Measurements from ENCODE around the gene RXFP4.

The RXFP4 gene

GRCh38 chr1:155960081-155960745, 18.8 kb downstream of the RXFP4 start:
- DNase-seq (ENCODE audit: low spot score): no peak

GRCh38 chr1:155961937-155962336, 20.5 kb downstream of the RXFP4 start:
- peak; percentile 97 for DNase-seq (ENCODE audit: low spot score)

GRCh38 chr1:155962599-155963211, 21.3 kb downstream of the RXFP4 start:
- DNase-seq (ENCODE audit: low spot score): no peak

GRCh38 chr1:155964193-155964592, 22.8 kb downstream of the RXFP4 start:
- DNase-seq (ENCODE audit: low spot score): no peak

GRCh38 chr1:155966135-155966534, 24.7 kb downstream of the RXFP4 start:
- no peak for DNase-seq (ENCODE audit: low spot score)

- no peak for DNase-seq (ENCODE audit: low spot score)
Measured at GRCh38 chr1:155966750-155967149, 25.3 kb downstream of the RXFP4 start.

- DNase-seq (ENCODE audit: low spot score): no peak
Measured at GRCh38 chr1:155967341-155968050, 26.1 kb downstream of the RXFP4 start.

- DNase-seq (ENCODE audit: low spot score): no peak
Measured at GRCh38 chr1:155968051-155968400, 26.6 kb downstream of the RXFP4 start.

GRCh38 chr1:155968670-155969069, 27.2 kb downstream of the RXFP4 start:
- peak; percentile 73 for DNase-seq (ENCODE audit: low spot score)

GRCh38 chr1:155969377-155969791, 27.9 kb downstream of the RXFP4 start:
- no peak for DNase-seq (ENCODE audit: low spot score)

- DNase-seq (ENCODE audit: low spot score): peak; percentile 91
Measured at GRCh38 chr1:155970531-155971167, 29.2 kb downstream of the RXFP4 start.

- DNase-seq (ENCODE audit: low spot score): no peak
Measured at GRCh38 chr1:155971910-155972809, 30.7 kb downstream of the RXFP4 start.

- no peak for DNase-seq (ENCODE audit: low spot score)
Measured at GRCh38 chr1:155973723-155974122, 32.3 kb downstream of the RXFP4 start.

- no peak for DNase-seq (ENCODE audit: low spot score)
Measured at GRCh38 chr1:155974208-155975115, 33.0 kb downstream of the RXFP4 start.

- DNase-seq (ENCODE audit: low spot score): no peak
Measured at GRCh38 chr1:155975375-155976061, 34.1 kb downstream of the RXFP4 start.

GRCh38 chr1:155976062-155976912, 34.8 kb downstream of the RXFP4 start:
- DNase-seq (ENCODE audit: low spot score): peak; percentile 92

GRCh38 chr1:155976913-155977689, 35.7 kb downstream of the RXFP4 start:
- no peak for DNase-seq (ENCODE audit: low spot score)

GRCh38 chr1:155977690-155978324, 36.4 kb downstream of the RXFP4 start:
- DNase-seq (ENCODE audit: low spot score): no peak
